Measurements from ENCODE around the gene GALM. TPM values are rescaled to one million over a fixed set of nuclear protein-coding genes. Genes with fewer than 3 reads are reported as not detected.
A peak's percentile ranks its signal among the peaks of the same experiment; 100 is the strongest.

The GALM gene
- total and polyA plus RNA-seq, 12 donors, result 40.0 to 351 (median 151) TPM

DNA sequence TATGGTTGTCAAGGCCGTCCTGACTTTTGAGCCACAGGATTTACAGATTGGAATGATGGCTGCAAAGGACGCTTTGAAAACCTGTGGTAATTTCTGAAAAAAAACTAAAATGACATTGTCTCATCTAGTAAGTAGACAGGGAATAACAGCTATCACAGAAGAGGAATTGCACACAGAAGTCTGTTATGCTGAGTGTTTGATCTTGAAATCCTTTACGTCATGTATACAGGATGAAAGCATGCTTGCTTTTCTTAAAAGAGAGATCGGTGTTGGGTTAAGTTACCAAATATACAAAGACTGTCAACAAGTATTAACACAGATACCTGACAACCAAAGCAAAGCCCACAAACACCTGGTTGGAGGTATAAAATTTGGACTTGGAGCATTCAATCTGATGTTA, 97.8 kb downstream of the GALM start:
- H3K4me3 ChIP-seq, result no peak overlapping the region
- TF ChIP-seq, protein P1, sequence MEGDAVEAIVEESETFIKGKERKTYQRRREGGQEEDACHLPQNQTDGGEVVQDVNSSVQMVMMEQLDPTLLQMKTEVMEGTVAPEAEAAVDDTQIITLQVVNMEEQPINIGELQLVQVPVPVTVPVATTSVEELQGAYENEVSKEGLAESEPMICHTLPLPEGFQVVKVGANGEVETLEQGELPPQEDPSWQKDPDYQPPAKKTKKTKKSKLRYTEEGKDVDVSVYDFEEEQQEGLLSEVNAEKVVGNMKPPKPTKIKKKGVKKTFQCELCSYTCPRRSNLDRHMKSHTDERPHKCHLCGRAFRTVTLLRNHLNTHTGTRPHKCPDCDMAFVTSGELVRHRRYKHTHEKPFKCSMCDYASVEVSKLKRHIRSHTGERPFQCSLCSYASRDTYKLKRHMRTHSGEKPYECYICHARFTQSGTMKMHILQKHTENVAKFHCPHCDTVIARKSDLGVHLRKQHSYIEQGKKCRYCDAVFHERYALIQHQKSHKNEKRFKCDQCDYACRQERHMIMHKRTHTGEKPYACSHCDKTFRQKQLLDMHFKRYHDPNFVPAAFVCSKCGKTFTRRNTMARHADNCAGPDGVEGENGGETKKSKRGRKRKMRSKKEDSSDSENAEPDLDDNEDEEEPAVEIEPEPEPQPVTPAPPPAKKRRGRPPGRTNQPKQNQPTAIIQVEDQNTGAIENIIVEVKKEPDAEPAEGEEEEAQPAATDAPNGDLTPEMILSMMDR (IDR thresholded peaks at IDR 0.05), result no peak
- TF ChIP-seq POLR2A (IDR thresholded peaks at IDR 0.05), result no peak
- no peaks in the 10 kb centered on the region for H3K9me3 ChIP-seq (replicated peaks in 1 of 3)
- H3K36me3 ChIP-seq (replicated peaks in 1 of 2), result no peaks in the 10 kb centered on the region
- intact Hi-C loops (cut with DNase I), result no loop called here
- no peak for DNase-seq
- WGBS, 4 donors, result 90 to 93% (median 93%) methylated on average over 4 of the region's 4 CpGs
- H3K4me1 ChIP-seq (replicated peaks in 1 of 2), result no peaks in the 10 kb centered on the region
- no peak overlapping the region for H3K27ac ChIP-seq
- no peaks in the 10 kb centered on the region for H3K27me3 ChIP-seq

DNA sequence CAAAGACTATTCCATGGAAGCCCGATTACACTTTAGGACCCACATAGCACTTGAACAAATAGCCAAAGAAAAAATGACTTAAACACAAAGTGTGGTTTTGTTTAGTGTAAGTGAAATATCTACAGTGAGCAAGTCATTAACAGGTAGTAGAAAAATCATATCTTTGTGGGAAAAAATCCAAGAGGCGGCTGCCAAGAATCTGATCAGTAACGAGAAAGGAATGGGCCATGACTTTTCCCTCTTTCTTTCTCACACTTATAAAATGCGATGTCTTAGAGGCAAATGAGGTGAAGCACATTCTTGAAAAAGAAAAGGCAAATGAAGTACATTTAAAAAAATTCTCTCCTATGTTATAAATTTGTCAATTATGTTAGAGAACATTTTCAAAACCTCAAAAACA, 99.2 kb downstream of the GALM start:
- Histone ChIP-seq H3K4me1 (replicated peaks in 1 of 2) (no peaks in the 10 kb centered on the region), H3K27me3 (no peaks in the 10 kb centered on the region), H3K36me3 (replicated peaks in 1 of 2) (no peaks in the 10 kb centered on the region), H3K27ac (no peak overlapping the region), H3K9me3 (replicated peaks in 1 of 3) (no peaks in the 10 kb centered on the region), H3K4me3 (no peak overlapping the region)
- 55 to 66% (median 62%) methylated on average over 4 of the region's 4 CpGs for WGBS, 4 donors
- TF ChIP-seq POLR2A (IDR thresholded peaks at IDR 0.05), result no peak
- TF ChIP-seq, protein P1 (IDR thresholded peaks at IDR 0.05), result no peak
- DNase-seq, result no peak
- intact Hi-C loops (cut with DNase I), result no loop called here

DNA sequence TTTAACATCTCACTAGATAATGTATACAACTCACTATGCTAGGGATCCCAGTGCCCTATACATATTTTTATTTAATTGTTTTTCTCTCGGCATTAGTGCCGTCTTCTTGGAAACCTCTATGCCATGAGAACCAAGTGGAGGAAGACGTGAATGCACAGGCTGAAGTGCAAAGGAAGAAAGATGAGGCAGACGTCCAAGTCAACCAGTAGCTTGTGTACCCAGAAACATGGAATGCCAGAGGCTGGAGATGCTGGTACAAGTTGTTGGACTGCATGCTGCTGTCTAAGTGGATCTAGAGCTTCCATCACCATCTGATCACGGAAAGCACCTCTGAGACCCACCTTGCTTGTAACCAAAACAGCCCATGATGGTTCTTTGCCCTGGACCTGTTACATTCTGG, 99.6 kb downstream of the GALM start:
- H3K4me3 ChIP-seq, result no peak overlapping the region
- TF ChIP-seq POLR2A (IDR thresholded peaks at IDR 0.05), result no peak
- TF ChIP-seq, protein P1 (IDR thresholded peaks at IDR 0.05), result no peak
- H3K27me3 ChIP-seq, result no peaks in the 10 kb centered on the region
- WGBS, 4 donors, result 82 to 89% (median 87%) methylated on average over 5 of the region's 5 CpGs
- H3K27ac ChIP-seq, result no peak overlapping the region
- H3K4me1 ChIP-seq (replicated peaks in 1 of 2), result no peaks in the 10 kb centered on the region
- H3K36me3 ChIP-seq (replicated peaks in 1 of 2), result no peaks in the 10 kb centered on the region
- intact Hi-C loops (cut with DNase I), result no loop called here
- no peak for DNase-seq
- H3K9me3 ChIP-seq (replicated peaks in 1 of 3), result no peaks in the 10 kb centered on the region

DNA sequence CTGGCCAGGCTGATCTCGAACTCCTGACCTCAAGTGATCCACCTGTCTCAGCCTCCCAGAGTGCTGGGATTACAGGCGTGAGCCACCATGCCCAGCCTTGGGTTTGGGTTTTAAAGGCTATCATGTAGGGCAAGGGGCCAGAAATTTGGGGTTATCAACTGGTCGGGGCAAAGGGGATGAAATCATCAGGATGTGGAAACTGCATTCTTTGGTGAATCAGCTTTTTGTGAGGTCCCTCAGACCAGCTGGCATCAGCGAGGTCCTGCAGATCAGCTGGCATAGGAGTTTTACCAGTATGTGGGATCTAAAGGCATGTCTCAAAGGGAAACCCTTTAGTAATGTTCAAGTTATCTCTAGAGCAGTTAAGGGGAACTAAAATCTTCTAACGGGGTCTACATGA, 105.7 kb downstream of the GALM start:
- no peaks in the 10 kb centered on the region for H3K36me3 ChIP-seq (replicated peaks in 1 of 2)
- H3K4me1 ChIP-seq (replicated peaks in 1 of 2), result no peaks in the 10 kb centered on the region
- H3K27me3 ChIP-seq, result no peaks in the 10 kb centered on the region
- TF ChIP-seq, protein P1 (IDR thresholded peaks at IDR 0.05), result no peak
- TF ChIP-seq POLR2A (IDR thresholded peaks at IDR 0.05), result no peak
- 43 to 56% (median 50%) methylated on average over 3 to 5 of the region's 5 CpGs for WGBS, 4 donors
- DNase-seq, result peak in 5 of 7 donors; percentile 24 to 79 (median 68)
- H3K9me3 ChIP-seq (replicated peaks in 1 of 3), result no peaks in the 10 kb centered on the region
- H3K4me3 ChIP-seq, result no peak overlapping the region
- peak overlapping the region in 1 of 5 donors; percentile 24 for H3K27ac ChIP-seq
- intact Hi-C loops (cut with DNase I), result no loop called here

All from adrenal gland (tissue), 12 donors.